ENCODE measurements around the gene ULK1.
"Not testable (repeated sequence)": the region's sequence is repeated elsewhere in the genome, so short reads cannot be mapped to it uniquely, and the experiment has no call there.

Gene ULK1

DNA sequence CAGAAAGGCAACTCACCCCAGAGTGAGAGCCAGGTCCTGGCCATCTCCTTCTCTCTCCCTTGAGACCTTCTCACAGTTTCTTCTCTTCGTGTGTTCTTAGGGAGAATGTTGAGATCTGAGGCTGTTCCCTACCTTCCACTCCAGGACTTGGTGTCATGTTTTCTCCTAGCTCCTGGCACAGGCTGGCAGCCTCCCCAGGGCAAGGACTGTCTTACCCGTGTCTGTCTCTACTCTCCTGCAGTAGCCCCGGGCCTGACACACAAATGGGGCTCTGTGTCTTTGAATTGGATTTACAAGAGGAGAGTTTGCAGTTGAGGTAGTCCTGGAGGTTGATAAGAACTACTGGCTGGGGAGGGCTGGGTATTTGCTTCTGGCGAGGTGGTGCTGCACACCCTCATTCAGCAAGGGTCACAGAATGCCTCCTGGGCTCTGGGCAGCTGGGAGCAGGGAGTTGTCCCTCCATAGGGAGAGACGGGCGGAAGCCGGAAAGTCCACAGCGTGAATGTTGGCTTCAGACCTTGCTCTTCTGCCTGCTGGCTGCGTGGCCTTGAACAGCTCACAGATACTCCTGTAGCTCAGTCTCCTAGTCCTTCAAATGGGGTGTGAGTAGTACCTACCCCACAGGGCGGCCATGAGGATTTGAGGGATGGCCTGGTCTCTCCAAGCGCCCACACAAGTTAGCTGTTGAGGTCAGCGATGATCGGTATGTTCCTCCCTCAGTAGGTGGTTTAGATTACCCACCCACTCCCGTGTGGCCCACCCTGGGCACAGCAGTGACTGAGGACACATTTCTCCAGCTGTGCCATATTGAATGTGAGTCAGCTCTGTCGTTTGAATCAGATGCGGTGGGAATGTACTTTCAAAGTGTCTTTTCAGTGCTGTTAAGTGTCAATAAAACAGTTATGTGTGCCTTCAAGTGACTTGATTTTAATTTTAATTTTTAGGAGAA lies 65.5 kb downstream of the ULK1 start:
- no peak for DNase-seq (ENCODE audit: low spot score in 2 of 2)
- Mint-ChIP-seq H3K27ac (ENCODE audit: low read depth) (peak overlapping the region; percentile 75), H3K36me3 (ENCODE audit: insufficient read depth) (peaks cover 18% of the 10 kb centered on the region), H3K9me3 (no peaks in the 10 kb centered on the region), H3K4me1 (peaks cover 67% of the 10 kb centered on the region), H3K27me3 (no peaks in the 10 kb centered on the region), H3K4me3 (no peak overlapping the region)
- no peak for ATAC-seq (replicated peaks; ENCODE audit: extremely low read depth, poor library complexity, severe bottlenecking)

DNA sequence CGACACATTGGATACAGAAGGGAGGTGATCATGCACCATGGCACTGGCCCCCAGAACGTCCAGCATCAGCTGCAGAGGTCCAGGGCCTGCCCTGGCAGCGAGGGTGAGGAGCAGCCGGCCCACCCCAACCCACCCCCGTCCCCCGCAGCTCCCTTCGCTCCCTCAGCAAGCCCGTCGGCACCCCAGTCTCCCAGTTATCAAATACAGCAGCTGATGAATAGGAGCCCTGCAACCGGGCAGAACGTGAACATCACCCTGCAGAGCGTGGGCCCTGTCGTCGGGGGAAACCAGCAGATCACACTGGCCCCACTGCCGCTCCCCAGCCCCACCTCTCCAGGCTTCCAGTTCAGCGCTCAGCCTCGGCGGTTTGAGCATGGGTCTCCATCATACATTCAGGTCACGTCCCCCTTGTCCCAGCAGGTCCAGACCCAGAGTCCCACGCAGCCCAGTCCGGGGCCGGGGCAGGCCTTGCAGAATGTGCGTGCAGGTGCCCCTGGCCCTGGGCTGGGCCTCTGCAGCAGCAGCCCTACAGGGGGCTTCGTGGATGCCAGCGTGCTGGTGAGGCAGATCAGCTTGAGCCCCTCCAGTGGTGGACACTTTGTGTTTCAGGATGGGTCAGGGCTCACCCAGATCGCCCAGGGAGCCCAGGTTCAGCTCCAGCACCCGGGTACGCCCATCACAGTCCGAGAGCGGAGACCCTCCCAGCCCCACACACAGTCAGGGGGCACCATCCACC lies 66.3 kb downstream of the ULK1 start:
- Mint-ChIP-seq H3K4me1 (peaks cover 72% of the 10 kb centered on the region), H3K36me3 (ENCODE audit: insufficient read depth) (peaks cover 22% of the 10 kb centered on the region), H3K27ac (ENCODE audit: low read depth) (peak overlapping the region; percentile 67)
- ATAC-seq (replicated peaks; ENCODE audit: extremely low read depth, poor library complexity, severe bottlenecking); H3K9me3 Mint-ChIP-seq; H3K27me3 Mint-ChIP-seq; DNase-seq (ENCODE audit: low spot score in 2 of 2); H3K4me3 Mint-ChIP-seq: not testable (repeated sequence)

- H3K27ac Mint-ChIP-seq (ENCODE audit: low read depth); H3K4me3 Mint-ChIP-seq; DNase-seq (ENCODE audit: low spot score in 2 of 2); H3K27me3 Mint-ChIP-seq; H3K9me3 Mint-ChIP-seq; ATAC-seq (replicated peaks; ENCODE audit: extremely low read depth, poor library complexity, severe bottlenecking): not testable (repeated sequence)
- H3K36me3 Mint-ChIP-seq (ENCODE audit: insufficient read depth): peaks cover 20% of the 10 kb centered on the region
- peaks cover 67% of the 10 kb centered on the region for H3K4me1 Mint-ChIP-seq
Observed at GRCh38 chr12:131961328-131961727, 66.9 kb downstream of the ULK1 start.

GRCh38 chr12:131962069-131962468 lies 67.6 kb downstream of the ULK1 start:
- ATAC-seq (replicated peaks; ENCODE audit: extremely low read depth, poor library complexity, severe bottlenecking) (no peak), DNase-seq (ENCODE audit: low spot score in 2 of 2) (no peak)
- Mint-ChIP-seq H3K27me3 (no peaks in the 10 kb centered on the region), H3K9me3 (no peaks in the 10 kb centered on the region), H3K4me3 (peak overlapping the region; percentile 10), H3K36me3 (ENCODE audit: insufficient read depth) (peaks cover 22% of the 10 kb centered on the region), H3K4me1 (peaks cover 62% of the 10 kb centered on the region), H3K27ac (ENCODE audit: low read depth) (no peak overlapping the region)

- ATAC-seq (replicated peaks; ENCODE audit: extremely low read depth, poor library complexity, severe bottlenecking): no peak
- H3K36me3 Mint-ChIP-seq (ENCODE audit: insufficient read depth): peaks cover 20% of the 10 kb centered on the region
- peaks cover 64% of the 10 kb centered on the region for H3K4me1 Mint-ChIP-seq
Observed at GRCh38 chr12:131963381-131963780, 69.0 kb downstream of the ULK1 start.

GRCh38 chr12:131965073-131965472 lies 70.7 kb downstream of the ULK1 start:
- DNase-seq (ENCODE audit: low spot score in 2 of 2): no peak
- Mint-ChIP-seq H3K36me3 (ENCODE audit: insufficient read depth) (peaks cover 20% of the 10 kb centered on the region), H3K9me3 (no peaks in the 10 kb centered on the region), H3K4me1 (peaks cover 63% of the 10 kb centered on the region), H3K4me3 (no peak overlapping the region), H3K27me3 (no peaks in the 10 kb centered on the region), H3K27ac (ENCODE audit: low read depth) (no peak overlapping the region)
- ATAC-seq (replicated peaks; ENCODE audit: extremely low read depth, poor library complexity, severe bottlenecking): no peak

More at GRCh38 chr12:131963381-131963780, 69.0 kb downstream of the ULK1 start:
- Mint-ChIP-seq H3K4me3 (no peak overlapping the region), H3K27me3 (no peaks in the 10 kb centered on the region), H3K27ac (ENCODE audit: low read depth) (no peak overlapping the region), H3K9me3 (no peaks in the 10 kb centered on the region)
- DNase-seq (ENCODE audit: low spot score in 2 of 2): no peak

DNA sequence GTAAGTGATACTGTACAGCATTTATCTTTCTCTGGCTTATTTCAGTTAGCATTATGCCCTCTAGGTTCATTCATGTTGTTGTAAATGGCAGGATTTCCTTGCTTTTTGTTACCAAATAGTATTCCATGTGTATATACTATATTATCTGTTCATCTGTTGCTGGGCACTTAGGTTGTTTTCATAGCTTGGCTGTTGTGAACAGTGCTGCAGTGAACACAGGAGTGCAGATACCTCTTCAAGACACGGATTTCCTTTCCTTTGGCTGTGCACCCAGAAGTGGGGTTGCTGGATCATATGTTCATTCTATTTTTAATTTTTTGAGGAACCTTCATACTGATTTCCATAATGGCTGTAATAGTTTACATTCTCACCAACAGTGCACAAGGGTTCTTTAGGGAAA lies 76.8 kb downstream of the ULK1 start:
- no peak overlapping the region for H3K4me3 Mint-ChIP-seq

More for the DNA sequence above, 76.8 kb downstream of the ULK1 start:
- peaks cover 49% of the 10 kb centered on the region for H3K4me1 Mint-ChIP-seq
- no peaks in the 10 kb centered on the region for H3K27me3 Mint-ChIP-seq
- H3K36me3 Mint-ChIP-seq (ENCODE audit: insufficient read depth): peaks cover 14% of the 10 kb centered on the region
- no peak for ATAC-seq (replicated peaks; ENCODE audit: extremely low read depth, poor library complexity, severe bottlenecking)
- no peaks in the 10 kb centered on the region for H3K9me3 Mint-ChIP-seq
- H3K27ac Mint-ChIP-seq (ENCODE audit: low read depth): no peak overlapping the region
- DNase-seq (ENCODE audit: low spot score in 2 of 2): no peak
